DOHH2 (cell line): Measurements from ENCODE around the gene SMAP1.

Experiments used
- CTCF ChIP-seq: fragments of 200-600 bp; sonication (generic); IDR thresholded peaks from one replicate; pipeline ENCODE4 v1.5.1; 2014; ENCODE audit warnings: antibody characterized with exemption, mild to moderate bottlenecking, low read depth, low read length; ENCODE audit not compliant: poor library complexity, severe bottlenecking
- EZH2phosphoT487 ChIP-seq: fragments of 200-600 bp; sonication (generic); IDR thresholded peaks from 2 replicates; pipeline ENCODE4 v1.6.1; 2017; ENCODE audit warnings: borderline replicate concordance, mild to moderate bottlenecking, antibody characterized with exemption, low read length, moderate library complexity, mixed read lengths

GRCh38 chr6:70666706-70667105, 977 bp upstream of the SMAP1 start:
- TF ChIP-seq CTCF (no peak), EZH2phosphoT487 (no peak)
